Tibial nerve (tissue), 3 donors: ENCODE data around the gene SLC25A48.

Experiments used
- EP300 ChIP-seq, 2 donors: sonication (generic); formaldehyde crosslinking; IDR thresholded peaks; one replicate each; pipeline ENCODE4 v1.6.1; 2017; ENCODE audit warnings: antibody characterized with exemption in 2 of 2, mild to moderate bottlenecking in 1 of 2
- POLR2A ChIP-seq, 2 donors: fragments of 450-650 bp; IDR thresholded peaks; one replicate each; pipeline ENCODE4 v1.6.1; 2017; ENCODE audit warnings: antibody characterized with exemption in 2 of 2, mild to moderate bottlenecking in 2 of 2, moderate library complexity in 2 of 2

GRCh38 chr5:135905144-135905543 is 70.7 kb downstream of the SLC25A48 start:
- no peak for TF ChIP-seq EP300 (IDR thresholded peaks at IDR 0.05)
- TF ChIP-seq POLR2A (IDR thresholded peaks at IDR 0.05): no peak
